Panc1 (cell line): ENCODE results near the gene WRAP73. TPM values are rescaled to one million over a fixed set of nuclear protein-coding genes. Genes with fewer than 3 reads are reported as not detected.

Experiments
- ATAC-seq: fragments of 200-7000 bp; cut with Tn5 transposase; 2 replicates; pipeline ENCODE4 v1.9.1; 2020; ENCODE audit warnings: mild to moderate bottlenecking, moderate library complexity
- BruUV-seq: library from RNA; stranded (reverse); fragments of 400-500 nt; replicated peaks from 2 replicates; lab custom pipeline; 2021; lab: Mats Ljungman, UMichigan
- CTCF ChIA-PET: fragments of 300-600 bp; sonication (Branson Sonifier 250); formaldehyde crosslinking; loops from one replicate; lab custom pipeline; 2022; ENCODE audit warnings: antibody characterized with exemption; lab: Charles Lee
- POLR2A ChIA-PET: fragments of 300-600 bp; sonication (Branson Sonifier 250); formaldehyde crosslinking; loops from one replicate; lab custom pipeline; 2022; ENCODE audit warnings: antibody characterized with exemption; lab: Charles Lee
- DNase-seq: peaks from one replicate; pipeline ENCODE4 v3.0.0-alpha.2; 2010; ENCODE audit warnings: low read depth, low spot score
- H3K27ac ChIP-seq: 2 replicates; pipeline ENCODE4 v1.5.1; 2011; ENCODE audit warnings: mild to moderate bottlenecking, low read length, inconsistent platforms
- H3K27me3 ChIP-seq: fragments of 200-500 bp; sonication (Bioruptor generic); 2 replicates; pipeline ENCODE4 v1.6.0; 2014; ENCODE audit warnings: low read length, inconsistent platforms; ENCODE audit not compliant: control insufficient read depth, insufficient read depth
- H3K36me3 ChIP-seq: fragments of 200-500 bp; sonication (Bioruptor generic); 2 replicates; pipeline ENCODE4 v1.5.1; 2014; ENCODE audit warnings: inconsistent platforms, mild to moderate bottlenecking, low read length, moderate library complexity; ENCODE audit not compliant: control insufficient read depth, insufficient read depth
- H3K4me1 ChIP-seq: 2 replicates; pipeline ENCODE4 v1.5.1; 2011; ENCODE audit warnings: inconsistent platforms, mild to moderate bottlenecking, low read length, moderate library complexity; ENCODE audit not compliant: control insufficient read depth, insufficient read depth
- H3K4me3 ChIP-seq, 2 experiments: 2 replicates each; pipeline ENCODE4 v1.5.1; 2011 to 2012; ENCODE audit warnings: low read depth in 2 of 2, low read length in 2 of 2, mild to moderate bottlenecking in 2 of 2, inconsistent platforms in 1 of 2, moderate library complexity in 1 of 2
- H3K9me3 ChIP-seq: fragments of 200-500 bp; sonication (Bioruptor generic); 2 replicates; pipeline ENCODE4 v1.5.1; 2014; ENCODE audit warnings: low read depth, mild to moderate bottlenecking, inconsistent platforms, low read length, moderate library complexity; ENCODE audit not compliant: control insufficient read depth, insufficient read depth
- CTCF ChIP-seq: fragments of 450-650 bp; IDR thresholded peaks from 2 replicates; pipeline ENCODE4 v1.5.1; 2017; ENCODE audit warnings: mild to moderate bottlenecking
- POLR2AphosphoS5 ChIP-seq: IDR thresholded peaks from 2 replicates; pipeline ENCODE4 v1.6.1; 2012; ENCODE audit warnings: mild to moderate bottlenecking, low read depth, low read length, moderate library complexity
- REST ChIP-seq, 2 experiments: IDR thresholded peaks; 2 replicates each; pipeline ENCODE4 v1.6.1; 2011 to 2012; ENCODE audit warnings: low read depth in 2 of 2, control low read depth in 1 of 2, low read length in 1 of 2, mild to moderate bottlenecking in 1 of 2, moderate library complexity in 1 of 2; ENCODE audit not compliant: insufficient read depth in 1 of 2
- SIN3A ChIP-seq: IDR thresholded peaks from 2 replicates; pipeline ENCODE4 v1.6.1; 2012; ENCODE audit warnings: low read depth, mild to moderate bottlenecking, low read length, moderate library complexity, borderline replicate concordance; ENCODE audit not compliant: insufficient read depth
- TCF7L2 ChIP-seq: IDR thresholded peaks from 2 replicates; pipeline ENCODE4 v1.6.1; 2011; ENCODE audit warnings: mild to moderate bottlenecking, low read depth, low read length, inconsistent platforms
- in situ Hi-C: cut with HindIII; loops from 2 replicates; pipeline ENCODE4 v1.10.0; 2016; ENCODE audit warnings: low sequenced_read_pairs, low pct_unique_long_range_greater_than_20kb
- intact Hi-C: fragments of 100-400 bp; cut with micrococcal nuclease; formaldehyde crosslinking; loops from one replicate; pipeline ENCODE4 v1.10.0; 2022; ENCODE audit not compliant: unreplicated experiment
- total RNA-seq: library from RNA; stranded (reverse); gene quantifications from one replicate; pipeline ENCODE4 v1.2.1, GENCODE V29; 2021; ENCODE audit not compliant: unreplicated experiment

WRAP73 gene
- total RNA-seq, 1 experiment from 2014 or later = 27.1 TPM

- TF ChIP-seq POLR2AphosphoS5 = no peak
- TF ChIP-seq CTCF = no peak
- TF ChIP-seq SIN3A = no peak
- no peak for TF ChIP-seq TCF7L2
- TF ChIP-seq REST (IDR thresholded peaks at IDR 0.05; ENCODE audit: insufficient read depth in 1 of 2, low read depth in 2 of 2, low read length in 1 of 2) = no peak
- Histone ChIP-seq H3K4me1 (peaks cover 6% of the 10 kb centered on the region; the same call in 1 of the 2 replicates), H3K4me3 (no peak overlapping the region), H3K36me3 (no peaks in the 10 kb centered on the region), H3K27me3 (no peaks in the 10 kb centered on the region), H3K27ac (no peak overlapping the region), H3K9me3 (no peaks in the 10 kb centered on the region)
- ATAC-seq = no peak
- in situ Hi-C loops (no loop called here), intact Hi-C loops (no loop called here)
- ChIA-PET POLR2A (no interaction called here), CTCF (no interaction called here)
- BruUV-seq = no TSS peak
- DNase-seq = no peak
These were observed 34.1 kb upstream of the WRAP73 start for GRCh38 chr1:3683992-3684391.

- ATAC-seq = no peak
- Histone ChIP-seq H3K4me3 (no peak overlapping the region), H3K27ac (no peak overlapping the region), H3K9me3 (no peaks in the 10 kb centered on the region), H3K27me3 (no peaks in the 10 kb centered on the region), H3K36me3 (no peaks in the 10 kb centered on the region), H3K4me1 (peaks cover 3% of the 10 kb centered on the region; the same call in 1 of the 2 replicates)
- ChIA-PET POLR2A (no interaction called here), CTCF (no interaction called here)
- TF ChIP-seq TCF7L2 = no peak
- no peak for TF ChIP-seq SIN3A
- TF ChIP-seq CTCF = no peak
- no peak for TF ChIP-seq POLR2AphosphoS5
- TF ChIP-seq REST (IDR thresholded peaks at IDR 0.05; ENCODE audit: insufficient read depth in 1 of 2, low read depth in 2 of 2, low read length in 1 of 2) = no peak
- DNase-seq = no peak
- in situ Hi-C loops = no loop called here
- intact Hi-C loops = no loop called here
- BruUV-seq = no TSS peak
These were observed 33.3 kb upstream of the WRAP73 start for GRCh38 chr1:3683197-3683596.
